GM19372 (cell line): ENCODE data around the gene GUK1.
A peak's percentile ranks its signal among the peaks of the same experiment; 100 is the strongest.
"Not testable (repeated sequence)": the region's sequence is repeated elsewhere in the genome, so short reads cannot be mapped to it uniquely, and the experiment has no call there.

Experiments used
- ATAC-seq: cut with Tn5 transposase; IDR thresholded peaks from one replicate; pipeline ENCODE4 v1.9.1; 2021; ENCODE audit warnings: mild to moderate bottlenecking, low read depth, moderate library complexity; ENCODE audit not compliant: unreplicated experiment

GUK1 gene

DNA sequence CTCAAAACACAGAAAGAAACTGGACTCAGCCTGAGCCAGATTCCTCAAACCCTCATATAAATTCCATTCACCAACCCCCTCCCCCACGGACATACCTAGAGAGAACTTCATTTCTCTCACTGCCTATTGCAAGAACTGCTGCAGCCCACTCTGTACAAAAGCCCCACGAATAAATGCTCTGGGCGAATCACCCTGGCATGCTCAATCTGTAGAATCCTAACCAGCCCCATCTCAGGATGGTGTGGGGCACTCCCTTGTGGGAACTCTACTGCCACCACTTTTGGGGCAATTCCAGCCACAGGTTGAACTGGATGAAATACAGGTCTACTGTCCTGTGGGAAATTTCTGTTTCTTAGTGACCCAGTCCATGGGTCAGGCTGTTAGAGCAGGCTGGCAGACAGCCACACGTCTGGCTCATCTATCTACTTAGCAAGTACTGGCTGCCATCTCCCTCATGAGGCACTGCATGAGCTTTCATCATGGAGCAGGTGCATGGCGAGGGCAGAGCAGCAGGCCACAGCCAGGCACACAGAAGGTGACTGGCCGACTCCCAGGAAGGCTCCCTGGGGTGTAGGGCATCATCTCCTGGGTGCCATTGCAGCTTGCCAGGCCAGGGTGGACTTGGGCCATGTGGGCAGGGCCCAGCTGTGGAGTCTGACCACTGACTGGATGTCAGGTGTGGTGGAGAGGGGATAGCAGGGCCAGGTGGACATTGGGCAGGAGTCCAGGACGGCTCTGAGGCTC lies 35.4 kb upstream of the GUK1 start:
- no peak for ATAC-seq

DNA sequence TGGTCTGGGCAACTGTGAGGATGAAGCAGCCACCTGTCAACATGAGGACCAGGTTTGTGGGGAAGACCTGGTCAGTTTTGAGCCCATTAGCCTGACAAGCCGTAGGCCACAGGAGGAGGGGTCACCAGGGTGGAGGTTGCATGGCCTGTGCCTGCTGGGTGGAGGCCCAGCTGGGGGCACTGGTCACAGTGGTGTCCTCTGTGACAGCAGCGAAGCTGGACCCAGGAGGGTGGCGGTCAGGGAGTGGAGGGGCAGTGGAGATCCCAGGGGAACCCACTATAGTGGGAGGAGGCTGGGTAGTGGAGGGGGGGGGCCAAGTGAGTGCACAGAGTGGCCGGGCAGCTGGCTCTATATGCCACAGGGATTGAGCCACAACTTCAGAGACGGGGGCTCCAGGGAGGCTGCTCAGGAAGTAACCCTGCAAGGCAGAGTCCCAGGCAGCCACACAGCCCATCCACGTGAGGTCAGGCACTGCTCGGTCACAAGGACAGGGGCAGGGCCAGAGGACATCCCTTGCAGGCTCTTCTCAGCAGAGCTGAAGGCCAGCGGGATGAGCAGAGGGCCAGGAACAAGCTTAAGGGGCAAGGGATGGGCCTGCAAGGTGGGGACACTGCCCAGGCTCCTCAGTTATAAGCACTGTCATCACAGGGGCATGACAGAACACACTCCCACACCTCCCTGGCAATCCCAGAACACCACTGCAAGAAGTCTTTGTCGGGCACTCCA lies 34.6 kb upstream of the GUK1 start:
- ATAC-seq, result no peak

DNA sequence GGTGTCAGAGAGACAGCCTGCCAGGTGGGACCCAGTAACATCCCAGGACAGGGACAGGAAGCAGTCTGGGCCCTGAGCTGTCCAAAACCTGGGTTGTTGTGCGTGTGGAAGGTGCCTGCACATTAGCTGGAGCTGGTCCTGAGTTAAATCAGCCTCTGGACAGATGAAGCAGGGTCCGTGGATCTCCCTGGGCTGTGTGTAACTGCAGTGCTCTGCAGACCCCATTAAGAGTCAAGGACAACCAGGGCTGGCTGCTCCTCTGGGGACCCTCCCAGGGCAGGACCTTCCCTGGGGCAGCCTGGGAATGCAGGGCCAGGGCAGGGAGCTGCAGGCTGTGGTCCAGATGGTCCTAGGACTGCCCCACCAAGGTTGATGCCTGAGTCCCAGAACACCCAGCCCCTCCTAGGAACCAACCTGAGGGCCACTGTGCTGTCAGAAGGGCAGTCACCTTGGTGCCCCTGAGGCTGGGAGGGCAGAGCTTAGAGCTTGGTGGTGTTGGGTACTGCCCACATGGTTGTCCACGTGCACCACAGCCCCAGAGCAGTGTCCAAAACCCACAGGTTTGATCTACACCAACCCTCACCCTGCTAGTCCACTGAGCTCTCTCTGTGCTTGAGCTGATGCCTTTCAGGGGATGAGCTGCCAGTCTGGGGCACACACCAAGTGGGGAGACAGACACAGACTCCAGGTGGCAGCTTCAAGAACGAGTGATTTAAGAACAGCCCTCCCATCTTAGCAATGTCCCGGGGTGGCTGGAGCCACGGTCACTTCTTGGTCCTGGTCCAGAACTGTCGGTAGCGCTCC lies 33.9 kb upstream of the GUK1 start:
- no peak for ATAC-seq

DNA sequence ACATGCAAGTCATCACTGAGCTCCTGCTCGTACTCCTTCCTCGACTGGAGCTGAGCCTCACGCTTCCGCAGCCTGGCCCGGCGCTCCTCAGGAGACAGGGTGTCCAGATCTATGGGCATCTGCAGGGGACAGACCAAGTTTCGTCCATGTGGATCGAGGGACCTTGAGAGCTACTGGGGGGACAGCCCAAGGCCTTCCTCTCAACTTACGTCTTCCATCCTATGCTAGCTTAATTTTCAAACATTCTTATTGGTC lies 33.4 kb upstream of the GUK1 start:
- ATAC-seq, result no peak

DNA sequence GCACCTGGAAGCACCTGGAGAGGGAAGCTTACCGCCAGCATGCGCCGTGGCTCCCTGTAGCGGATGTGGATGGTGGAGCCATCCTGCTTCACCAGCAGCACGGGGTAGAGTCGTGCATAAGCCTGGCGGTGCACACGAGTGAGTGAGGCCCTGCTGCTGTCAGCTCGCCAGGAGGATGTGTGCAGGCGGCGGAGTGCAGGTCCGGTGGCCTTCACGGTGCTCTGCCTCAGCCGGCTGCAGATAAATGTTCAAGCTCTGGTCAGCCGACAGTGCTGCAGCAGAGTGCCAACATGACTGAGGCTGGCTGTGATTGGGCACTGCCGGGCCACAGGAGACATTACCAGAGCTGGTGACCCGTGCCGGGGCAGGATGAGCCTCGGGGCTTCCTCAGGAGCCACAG lies 32.4 kb upstream of the GUK1 start:
- no peak for ATAC-seq

DNA sequence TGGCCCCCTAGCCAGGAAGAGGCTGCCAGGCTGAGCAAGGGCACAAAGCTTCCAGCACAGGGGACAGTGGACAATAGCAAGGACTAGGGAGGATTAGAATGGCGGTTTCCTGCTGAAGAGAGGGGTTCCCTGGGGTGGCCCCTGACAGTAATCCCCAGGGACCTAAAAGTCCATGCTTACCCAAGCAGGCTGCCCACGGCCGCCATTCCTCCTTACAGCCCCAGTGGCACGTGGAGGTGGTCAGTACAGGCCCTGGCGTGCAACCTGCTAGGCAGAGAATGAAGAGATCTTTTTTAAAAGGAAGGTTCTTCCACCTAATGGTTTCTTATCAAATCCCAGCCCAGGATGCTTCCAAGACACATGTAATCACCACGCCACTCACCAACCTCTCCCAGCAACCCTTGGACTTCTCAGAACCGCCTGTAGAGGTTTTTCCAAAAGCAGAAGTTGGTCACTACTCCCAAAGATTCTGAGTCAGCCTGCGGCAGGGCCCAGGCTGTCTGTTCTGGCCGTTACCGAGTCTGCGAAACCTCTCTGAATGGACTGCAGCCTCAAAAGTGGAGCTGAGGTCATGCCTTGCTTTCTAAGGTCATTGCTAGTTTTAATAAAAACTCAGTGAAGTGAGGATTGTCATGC lies 31.9 kb upstream of the GUK1 start:
- no peak for ATAC-seq

DNA sequence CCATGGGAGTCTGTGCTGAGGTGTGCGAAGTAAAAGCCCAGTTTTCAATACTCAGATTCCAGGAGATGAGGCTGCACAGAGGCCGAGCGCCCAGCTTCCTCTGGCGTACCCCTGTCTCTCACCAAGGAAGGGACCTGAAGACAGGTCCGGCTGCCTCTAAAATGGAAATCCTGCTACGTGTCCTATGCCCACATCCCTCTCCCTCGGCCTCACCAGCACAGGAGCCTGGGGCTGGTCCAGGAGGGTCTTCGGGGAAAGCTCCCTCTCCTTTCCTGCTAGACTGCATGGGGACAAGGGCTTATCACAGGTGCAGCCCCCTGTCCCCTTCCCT lies 31.4 kb upstream of the GUK1 start:
- no peak for ATAC-seq

DNA sequence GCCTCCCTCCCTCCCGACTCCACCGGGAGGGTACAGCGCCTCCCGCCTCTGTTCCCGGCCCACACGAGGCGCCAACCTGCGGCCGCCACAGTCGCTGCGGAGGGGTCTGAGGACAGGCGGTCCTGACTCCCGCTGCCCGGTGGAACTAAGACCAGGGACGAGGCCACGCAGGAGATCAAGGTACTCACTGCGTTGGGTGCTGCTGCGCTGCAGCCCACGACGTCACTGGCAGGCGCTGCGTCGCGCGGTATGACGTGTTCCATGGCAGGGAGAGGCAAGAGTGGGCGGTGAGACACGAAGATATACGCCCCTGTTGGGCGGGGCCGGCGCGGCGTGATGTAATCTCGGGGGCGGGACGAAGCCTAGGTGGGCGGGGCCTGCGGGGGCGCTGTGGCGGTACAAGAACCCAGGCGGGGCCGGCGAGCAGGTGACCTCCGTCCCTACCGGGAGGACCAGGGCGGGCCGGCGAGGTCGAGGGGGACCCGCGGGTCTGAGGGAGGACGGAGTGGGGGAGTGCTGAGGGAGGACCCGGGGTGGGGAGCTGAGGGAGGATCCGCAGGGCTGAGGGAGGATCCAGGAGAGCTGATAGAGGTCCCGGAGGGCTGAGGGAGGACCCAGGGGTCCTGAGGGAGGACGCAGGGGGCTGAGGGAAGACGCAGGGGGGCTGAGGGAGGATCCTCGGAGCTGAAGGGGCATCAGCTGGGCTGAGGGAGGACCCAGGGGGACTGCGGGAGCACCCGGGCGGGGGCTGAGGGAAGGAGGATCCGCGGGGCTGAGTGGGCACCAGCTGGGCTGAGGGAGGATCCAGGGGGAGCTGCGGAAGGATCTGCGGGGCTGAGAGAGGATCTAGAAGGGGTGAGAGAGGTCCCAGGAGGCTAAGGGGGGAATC lies 30.8 kb upstream of the GUK1 start, which contains the start of gene MRPL55:
TSS of gene MRPL55 (minus strand) at position 227 of the 889 bp plus-strand sequence. CDS start 1,039 bp downstream, outside the sequence.
- ATAC-seq, result peak; percentile 83

DNA sequence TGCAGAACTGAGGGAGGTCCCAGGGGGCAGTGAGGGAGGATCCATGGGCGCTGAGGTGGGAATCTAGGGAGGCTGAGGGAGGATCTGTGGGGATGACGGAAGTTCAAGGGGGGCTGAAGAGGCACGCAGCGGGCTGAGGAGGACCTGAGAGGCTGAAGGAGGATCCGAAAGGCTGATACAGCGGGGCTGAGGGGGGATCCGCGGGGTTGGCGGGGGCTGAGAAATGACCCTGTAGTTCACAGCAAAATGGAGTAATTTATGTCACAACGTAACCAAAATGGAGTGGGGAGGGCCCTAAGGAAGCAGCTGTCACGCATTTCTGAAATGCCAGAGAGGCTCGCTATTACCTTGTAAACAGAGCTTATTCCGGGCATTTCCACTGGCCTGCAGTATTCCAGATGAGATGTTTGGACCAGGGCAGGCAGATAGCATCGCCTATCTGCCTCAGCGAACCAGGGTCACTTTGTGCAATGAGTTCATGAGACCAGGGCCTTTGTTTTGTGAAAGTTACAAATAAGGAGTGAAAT lies 30.1 kb upstream of the GUK1 start:
- ATAC-seq, result no peak

DNA sequence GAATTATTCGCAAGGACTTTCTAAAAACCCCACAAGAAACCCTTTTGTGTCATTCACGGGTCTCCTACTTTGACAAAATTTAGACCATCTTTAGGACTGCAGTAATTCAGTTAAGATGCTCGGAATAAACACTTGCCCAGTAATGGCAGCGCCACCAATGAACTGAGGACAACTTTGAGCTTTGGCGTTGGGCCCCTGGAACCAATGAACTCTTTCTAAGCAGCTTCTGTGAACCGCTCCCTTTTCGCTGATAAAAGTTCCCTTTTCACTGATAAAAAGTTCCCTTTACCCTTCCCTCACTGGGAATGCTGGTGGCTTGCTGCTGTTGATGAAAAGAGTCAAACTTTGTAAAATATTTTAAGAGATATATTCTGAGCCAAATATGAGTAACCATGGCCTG lies 29.5 kb upstream of the GUK1 start:
- ATAC-seq, result no peak

DNA sequence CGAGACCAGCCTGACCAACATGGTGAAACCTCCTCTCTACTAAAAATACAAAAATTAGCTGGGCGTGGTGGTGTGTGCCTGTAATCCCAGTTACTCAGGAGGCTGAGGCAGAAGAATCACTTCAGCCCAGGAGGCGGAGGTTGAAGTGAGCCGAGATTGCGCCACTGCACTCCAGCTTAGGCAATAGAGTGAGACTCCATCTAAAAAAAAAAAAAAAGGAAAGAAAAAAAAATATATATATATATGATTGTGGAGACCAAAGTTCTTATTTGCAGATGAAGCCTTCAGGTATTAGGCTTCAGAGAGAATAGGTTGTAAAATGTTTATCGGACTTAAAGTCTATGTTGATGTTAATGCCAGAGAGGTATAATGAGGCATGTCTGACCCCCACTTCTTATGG lies 28.8 kb upstream of the GUK1 start:
- not testable (repeated sequence) for ATAC-seq

DNA sequence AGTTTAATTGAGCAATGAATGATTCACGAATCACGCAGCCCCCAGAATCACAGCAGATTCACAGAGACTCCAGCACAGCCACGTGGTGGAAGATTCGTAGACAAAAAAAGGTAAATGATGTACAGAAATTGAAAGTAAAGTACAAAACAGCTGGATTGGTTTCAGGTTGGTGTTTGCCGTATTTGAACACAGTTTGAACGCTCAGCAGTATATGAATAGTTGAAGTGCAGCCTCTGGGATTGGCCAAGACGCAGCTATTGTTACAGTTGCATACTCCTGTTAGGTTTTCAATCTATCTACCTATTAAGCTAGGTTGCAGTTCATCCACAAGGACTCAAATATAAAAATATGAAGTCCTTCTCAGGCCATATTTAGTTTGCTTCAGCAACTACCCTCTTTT lies 27.9 kb upstream of the GUK1 start:
- ATAC-seq, result no peak

DNA sequence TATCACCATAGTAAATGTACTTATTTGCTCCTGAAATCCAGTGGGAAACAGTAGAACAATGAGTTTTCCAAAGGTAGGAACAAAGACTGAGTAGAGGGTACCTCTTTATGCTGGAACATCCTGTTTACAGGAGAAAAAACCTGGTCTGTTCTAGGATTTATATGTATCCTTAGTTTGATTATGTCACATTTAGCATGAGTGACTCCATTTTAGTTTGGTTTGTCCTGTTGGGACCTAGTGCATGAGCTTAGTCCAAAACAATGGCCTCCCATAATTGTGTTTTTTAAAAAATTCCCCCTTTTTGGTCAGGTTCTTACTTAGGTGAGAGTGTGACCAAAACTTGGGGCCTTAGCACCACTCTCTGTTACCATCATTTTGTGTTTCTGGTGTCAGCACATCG lies 27.5 kb upstream of the GUK1 start:
- no peak for ATAC-seq

DNA sequence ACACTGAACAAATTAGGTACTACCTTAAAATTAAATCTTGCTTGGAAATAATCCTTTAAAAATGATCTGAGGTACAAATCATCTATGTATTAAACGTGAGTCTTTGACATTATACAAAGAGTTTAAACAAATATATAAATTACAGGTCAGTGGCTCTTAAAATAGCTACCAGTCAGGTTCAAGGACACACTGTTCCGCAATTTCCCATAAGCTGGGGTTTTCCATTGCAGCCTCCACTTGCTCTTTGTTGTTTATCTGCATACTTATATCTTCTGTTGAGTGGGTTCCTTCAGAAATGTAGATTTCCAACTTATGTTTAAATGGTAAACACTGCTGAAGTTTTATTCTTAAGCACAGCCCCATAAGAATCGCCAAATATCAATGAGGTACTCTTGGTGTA lies 25.3 kb upstream of the GUK1 start:
- ATAC-seq, result no peak

DNA sequence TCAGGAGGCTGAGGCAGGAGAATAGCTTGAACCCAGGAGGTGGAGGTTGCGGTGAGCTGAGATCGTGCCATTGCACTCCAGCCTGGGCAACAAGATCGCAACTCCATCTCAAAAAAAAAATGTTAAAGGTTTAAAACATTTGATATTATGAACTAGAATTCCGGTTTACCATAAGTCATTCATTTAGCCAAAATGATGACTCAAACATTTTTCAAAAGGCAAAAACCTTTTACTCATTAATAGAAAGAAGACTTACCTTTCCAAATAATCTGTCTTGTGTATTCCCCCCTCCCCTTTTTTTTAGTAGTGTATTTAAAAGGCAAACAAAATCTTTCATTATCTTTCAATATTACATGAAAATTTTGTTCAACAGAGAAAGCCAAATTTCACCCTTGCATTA lies 22.7 kb upstream of the GUK1 start:
- ATAC-seq, result no peak

DNA sequence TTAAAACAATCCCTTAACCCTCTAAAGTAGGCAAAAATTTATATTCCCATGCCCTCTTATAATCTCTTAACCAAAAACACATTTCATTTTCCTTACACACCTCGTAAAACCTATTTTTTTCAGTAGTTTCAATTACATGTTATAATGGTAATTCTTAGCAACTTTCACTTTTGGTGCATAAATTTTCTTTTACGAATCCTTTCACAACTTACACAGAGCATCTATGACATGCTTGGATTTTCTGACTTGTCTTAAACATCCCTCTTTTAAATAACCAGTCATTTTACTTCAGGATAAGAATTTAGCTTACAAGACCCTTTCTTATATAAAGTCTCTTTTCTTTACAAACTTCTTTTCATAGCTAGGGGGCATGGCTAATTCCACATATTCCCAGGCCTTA lies 22.0 kb upstream of the GUK1 start:
- no peak for ATAC-seq

DNA sequence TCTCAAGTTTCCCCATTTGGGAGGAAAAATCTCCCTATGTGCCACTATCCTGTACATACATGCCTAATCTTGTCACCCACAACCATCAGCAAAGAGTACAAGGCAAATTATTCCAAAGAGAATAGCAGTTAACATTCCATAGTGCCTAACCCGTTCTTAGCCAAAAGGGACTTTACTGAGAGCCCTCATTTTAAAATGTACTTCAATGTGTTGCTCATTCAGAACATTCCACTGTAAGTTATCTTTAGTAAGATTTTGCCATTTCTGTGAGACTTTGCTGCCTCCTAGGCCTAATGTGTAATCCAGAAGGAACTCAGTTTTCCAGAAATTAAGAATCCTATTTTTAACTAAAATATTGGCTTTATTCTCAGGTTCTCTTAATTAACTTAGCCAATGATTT lies 19.7 kb upstream of the GUK1 start:
- ATAC-seq, result no peak

DNA sequence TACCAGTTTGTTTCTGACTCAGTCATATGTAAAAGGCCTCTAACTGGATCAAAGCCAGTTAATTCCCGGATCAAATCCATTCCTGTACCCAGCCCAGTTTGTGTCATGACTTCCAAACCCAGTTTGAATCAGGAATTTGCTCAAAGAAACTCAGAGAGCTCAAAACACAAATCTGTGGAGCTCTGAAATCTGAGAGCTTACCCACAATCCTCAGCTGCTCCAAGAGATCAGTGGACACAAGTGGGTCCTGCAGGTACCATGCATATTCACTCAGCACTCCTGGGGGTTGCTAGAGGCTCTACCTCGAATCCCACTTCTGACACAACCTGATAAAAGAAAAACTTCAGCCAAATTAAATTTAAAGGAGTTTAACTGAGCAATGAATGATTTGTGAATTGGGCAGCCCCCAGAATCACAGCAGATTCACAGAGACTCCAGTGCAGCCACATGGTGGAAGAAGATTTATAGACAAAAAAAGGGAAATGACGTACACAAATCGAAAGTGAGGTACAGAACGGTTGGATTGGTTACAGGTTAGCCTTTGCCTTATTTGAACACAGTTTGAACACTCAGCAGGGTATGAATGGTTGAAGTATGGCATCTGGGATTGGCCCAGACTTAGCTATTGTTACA lies 19.1 kb upstream of the GUK1 start:
- ATAC-seq, result no peak

DNA sequence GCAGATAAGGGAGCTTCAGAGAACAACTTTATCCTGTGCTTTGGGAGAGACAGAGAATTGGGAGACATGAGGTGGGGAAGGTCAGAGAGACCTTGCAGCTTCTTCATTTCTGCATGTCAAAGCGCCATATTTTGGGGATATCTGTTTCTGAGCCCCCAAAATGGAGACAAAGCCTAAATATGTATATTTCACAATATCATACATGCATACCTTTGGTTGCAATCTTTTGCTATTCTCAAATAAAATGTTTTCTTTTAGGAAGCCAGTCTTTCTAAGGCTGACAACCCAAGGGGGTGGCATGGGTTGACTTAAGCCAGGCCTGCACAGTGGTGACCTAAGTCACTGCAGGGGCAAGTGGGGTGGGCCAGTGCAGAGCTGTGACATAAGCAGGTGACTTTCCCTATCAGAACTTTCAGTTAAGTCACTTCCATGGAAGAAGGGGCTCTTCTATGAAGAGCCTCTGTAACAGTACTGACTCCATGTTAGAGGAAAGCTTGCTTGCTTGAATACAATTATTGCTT lies 17.1 kb upstream of the GUK1 start:
- ATAC-seq, result no peak
